Activated naive CD8-positive, alpha-beta T cell treated with anti-CD3 and anti-CD28 coated beads for 36 hours (primary cell): ENCODE data around the gene OAT. TPM values are rescaled to one million over a fixed set of nuclear protein-coding genes. Genes with fewer than 3 reads are reported as not detected.
A peak's percentile ranks its signal among the peaks of the same experiment; 100 is the strongest.
"Not testable (repeated sequence)": the region's sequence is repeated elsewhere in the genome, so short reads cannot be mapped to it uniquely, and the experiment has no call there.

Experiments used
- DNase-seq: peaks from one replicate; pipeline ENCODE4 v3.0.0; 2021
- H3K27ac Mint-ChIP-seq: one replicate; pipeline ENCODE4 v1.8.0; 2022; ENCODE audit warnings: mild to moderate bottlenecking, moderate library complexity, mixed read lengths
- H3K27me3 Mint-ChIP-seq: one replicate; pipeline ENCODE4 v1.8.0; 2022; ENCODE audit warnings: mild to moderate bottlenecking, mixed read lengths
- H3K36me3 Mint-ChIP-seq: one replicate; pipeline ENCODE4 v1.8.0; 2021; ENCODE audit warnings: mild to moderate bottlenecking, mixed read lengths
- H3K4me1 Mint-ChIP-seq: one replicate; pipeline ENCODE4 v1.8.0; 2021; ENCODE audit warnings: mixed read lengths
- H3K4me3 Mint-ChIP-seq: one replicate; pipeline ENCODE4 v1.8.0; 2022; ENCODE audit warnings: mild to moderate bottlenecking, moderate library complexity, mixed read lengths
- H3K9me3 Mint-ChIP-seq: one replicate; pipeline ENCODE4 v1.8.0; 2022; ENCODE audit warnings: mixed read lengths
- total RNA-seq, 2 experiments: library from RNA; stranded (reverse); gene quantifications; one replicate each; pipeline ENCODE4 v1.2.3, GENCODE V29; 2021

Gene OAT
- total RNA-seq, 2 experiments from 2014 or later: 43.1 to 47.1 TPM

- Mint-ChIP-seq H3K27me3 (peaks cover 94% of the 10 kb centered on the region), H3K4me1 (peaks cover 13% of the 10 kb centered on the region), H3K27ac (no peak overlapping the region), H3K9me3 (no peaks in the 10 kb centered on the region), H3K36me3 (no peaks in the 10 kb centered on the region), H3K4me3 (no peak overlapping the region)
- DNase-seq: no peak
Measured at GRCh38 chr10:124451276-124451675, 32.6 kb upstream of the OAT start.

GRCh38 chr10:124450783-124451057 is 32.0 kb upstream of the OAT start:
- Mint-ChIP-seq H3K4me1 (peaks cover 13% of the 10 kb centered on the region), H3K9me3 (no peaks in the 10 kb centered on the region), H3K27me3 (peaks cover 94% of the 10 kb centered on the region), H3K4me3 (no peak overlapping the region), H3K27ac (no peak overlapping the region), H3K36me3 (no peaks in the 10 kb centered on the region)
- DNase-seq: no peak

GRCh38 chr10:124450012-124450782 is 31.5 kb upstream of the OAT start, which contains the start of gene NKX1-2:
TSS of gene NKX1-2 (minus strand) at chr10:124450035. CDS start at chr10:124449943, 92 bp downstream.
- Mint-ChIP-seq H3K27me3 (peaks cover 94% of the 10 kb centered on the region), H3K27ac (no peak within 1 kb of the TSS), H3K4me1 (peaks cover 13% of the 10 kb centered on the region), H3K9me3 (no peaks in the 10 kb centered on the region), H3K36me3 (no peaks in the 10 kb centered on the region), H3K4me3 (peak within 1 kb of the TSS; percentile 48)
- DNase-seq: no peak

GRCh38 chr10:124449170-124450011 is 30.7 kb upstream of the OAT start:
- no peak for DNase-seq
- Mint-ChIP-seq H3K9me3 (no peaks in the 10 kb centered on the region), H3K36me3 (no peaks in the 10 kb centered on the region), H3K27me3 (peaks cover 92% of the 10 kb centered on the region), H3K4me1 (peaks cover 13% of the 10 kb centered on the region), H3K27ac (no peak overlapping the region), H3K4me3 (no peak overlapping the region)

- Mint-ChIP-seq H3K9me3 (no peaks in the 10 kb centered on the region), H3K36me3 (no peaks in the 10 kb centered on the region), H3K4me1 (peaks cover 13% of the 10 kb centered on the region)
Measured at GRCh38 chr10:124448696-124449169, 30.0 kb upstream of the OAT start.

GRCh38 chr10:124447751-124448466 is 29.2 kb upstream of the OAT start:
- Mint-ChIP-seq H3K4me1 (peaks cover 13% of the 10 kb centered on the region), H3K36me3 (no peaks in the 10 kb centered on the region), H3K9me3 (no peaks in the 10 kb centered on the region), H3K27me3 (peaks cover 91% of the 10 kb centered on the region), H3K4me3 (peak overlapping the region; percentile 57), H3K27ac (no peak overlapping the region)
- DNase-seq: no peak

More at GRCh38 chr10:124448696-124449169, 30.0 kb upstream of the OAT start:
- Mint-ChIP-seq H3K4me3 (no peak overlapping the region), H3K27me3 (peaks cover 92% of the 10 kb centered on the region), H3K27ac (no peak overlapping the region)
- no peak for DNase-seq

- H3K36me3 Mint-ChIP-seq: no peaks in the 10 kb centered on the region
- peak overlapping the region; percentile 48 for H3K4me3 Mint-ChIP-seq
- H3K27me3 Mint-ChIP-seq: peaks cover 83% of the 10 kb centered on the region
- no peaks in the 10 kb centered on the region for H3K9me3 Mint-ChIP-seq
- H3K27ac Mint-ChIP-seq: no peak overlapping the region
- DNase-seq: no peak
- H3K4me1 Mint-ChIP-seq: peaks cover 13% of the 10 kb centered on the region
Measured at GRCh38 chr10:124446830-124447750, 28.4 kb upstream of the OAT start.

- not testable (repeated sequence) for H3K27ac Mint-ChIP-seq, DNase-seq, H3K4me3 Mint-ChIP-seq, H3K4me1 Mint-ChIP-seq, H3K9me3 Mint-ChIP-seq, H3K36me3 Mint-ChIP-seq
- H3K27me3 Mint-ChIP-seq: peaks cover 39% of the 10 kb centered on the region
Measured at GRCh38 chr10:124441694-124442093, 23.0 kb upstream of the OAT start.

- no peak overlapping the region for H3K27ac Mint-ChIP-seq
- H3K36me3 Mint-ChIP-seq: no peaks in the 10 kb centered on the region
- peaks cover 7% of the 10 kb centered on the region for H3K27me3 Mint-ChIP-seq
- no peak overlapping the region for H3K4me3 Mint-ChIP-seq
- H3K4me1 Mint-ChIP-seq: peaks cover 4% of the 10 kb centered on the region
- no peaks in the 10 kb centered on the region for H3K9me3 Mint-ChIP-seq
- no peak for DNase-seq
Measured at GRCh38 chr10:124436191-124436638, 17.5 kb upstream of the OAT start.

- H3K4me1 Mint-ChIP-seq, H3K36me3 Mint-ChIP-seq, H3K27ac Mint-ChIP-seq, DNase-seq, H3K9me3 Mint-ChIP-seq, H3K4me3 Mint-ChIP-seq, H3K27me3 Mint-ChIP-seq: not testable (repeated sequence)
Measured at GRCh38 chr10:124435683-124436082, 17.0 kb upstream of the OAT start.

GRCh38 chr10:124433461-124433860 is 14.7 kb upstream of the OAT start:
- Mint-ChIP-seq H3K27ac (no peak overlapping the region), H3K27me3 (peaks cover 7% of the 10 kb centered on the region), H3K4me3 (no peak overlapping the region), H3K9me3 (no peaks in the 10 kb centered on the region), H3K4me1 (peaks cover 4% of the 10 kb centered on the region), H3K36me3 (no peaks in the 10 kb centered on the region)
- no peak for DNase-seq

GRCh38 chr10:124430077-124430476 is 11.4 kb upstream of the OAT start:
- H3K36me3 Mint-ChIP-seq: no peaks in the 10 kb centered on the region
- no peak overlapping the region for H3K27ac Mint-ChIP-seq
- H3K4me3 Mint-ChIP-seq: no peak overlapping the region
- H3K9me3 Mint-ChIP-seq: no peaks in the 10 kb centered on the region
- H3K4me1 Mint-ChIP-seq: no peaks in the 10 kb centered on the region
- DNase-seq: no peak
- peaks cover 11% of the 10 kb centered on the region for H3K27me3 Mint-ChIP-seq

GRCh38 chr10:124429576-124429975 is 10.9 kb upstream of the OAT start:
- H3K9me3 Mint-ChIP-seq: no peaks in the 10 kb centered on the region
- H3K27ac Mint-ChIP-seq: no peak overlapping the region
- no peaks in the 10 kb centered on the region for H3K4me1 Mint-ChIP-seq
- H3K36me3 Mint-ChIP-seq: no peaks in the 10 kb centered on the region
- H3K27me3 Mint-ChIP-seq: peaks cover 13% of the 10 kb centered on the region
- H3K4me3 Mint-ChIP-seq: no peak overlapping the region
- DNase-seq: no peak

GRCh38 chr10:124428207-124428777 is 9.6 kb upstream of the OAT start:
- Mint-ChIP-seq H3K4me3 (no peak overlapping the region), H3K27ac (no peak overlapping the region), H3K27me3 (peaks cover 23% of the 10 kb centered on the region)

More at GRCh38 chr10:124428207-124428777, 9.6 kb upstream of the OAT start:
- Mint-ChIP-seq H3K36me3 (no peaks in the 10 kb centered on the region), H3K9me3 (no peaks in the 10 kb centered on the region), H3K4me1 (no peaks in the 10 kb centered on the region)
- no peak for DNase-seq
